HG03457 (cell line): Measurements from ENCODE around the gene TMEM175.

Experiments
- ATAC-seq: cut with Tn5 transposase; IDR thresholded peaks from one replicate; pipeline ENCODE4 v1.9.1; 2021; ENCODE audit warnings: moderate number of reproducible peaks; ENCODE audit not compliant: unreplicated experiment

The TMEM175 gene

DNA sequence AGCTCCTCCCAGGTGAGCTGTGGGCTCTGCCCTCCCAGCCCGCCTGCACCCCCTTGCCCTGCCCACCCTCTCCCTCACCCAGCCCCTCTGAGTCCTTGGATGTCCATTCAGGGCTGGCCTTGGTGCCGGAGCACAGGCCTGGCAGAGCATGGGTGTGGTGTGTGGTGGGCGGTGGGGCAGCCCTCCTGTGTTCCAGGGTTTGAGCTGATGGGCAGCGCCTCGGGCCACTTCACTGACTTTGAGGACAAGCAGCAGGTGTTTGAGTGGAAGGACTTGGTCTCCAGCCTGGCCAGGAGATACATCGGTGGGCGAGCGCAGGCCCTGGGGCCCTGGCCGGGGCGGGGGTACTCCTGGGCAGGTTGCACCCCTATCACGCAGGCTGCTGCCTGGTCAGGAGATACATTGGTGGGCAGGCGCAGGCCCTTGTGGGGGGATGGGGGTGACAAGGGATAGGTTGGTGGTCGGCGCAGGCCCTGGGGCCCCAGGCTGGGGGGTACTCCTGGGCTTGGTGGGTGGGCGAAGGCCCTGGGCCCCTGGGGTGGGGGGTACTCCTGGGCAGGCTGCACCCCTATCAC lies 68.5 kb downstream of the TMEM175 start:
- ATAC-seq, result no peak

GRCh38 chr4:1001561-1002130 lies 69.4 kb downstream of the TMEM175 start:
- no peak for ATAC-seq

GRCh38 chr4:1002131-1002630 lies 69.9 kb downstream of the TMEM175 start:
- no peak for ATAC-seq

- no peak for ATAC-seq
These were observed 70.5 kb downstream of the TMEM175 start for GRCh38 chr4:1002631-1003251.

GRCh38 chr4:1003271-1004070 lies 71.2 kb downstream of the TMEM175 start:
- no peak for ATAC-seq

GRCh38 chr4:1004071-1004418 lies 71.8 kb downstream of the TMEM175 start:
- no peak for ATAC-seq

GRCh38 chr4:1004557-1005485 lies 72.6 kb downstream of the TMEM175 start:
- ATAC-seq, result no peak

GRCh38 chr4:1006856-1007255 lies 74.6 kb downstream of the TMEM175 start:
- ATAC-seq, result no peak
